Measurements from ENCODE around the gene GALNT16.

Gene GALNT16

GRCh38 chr14:69317102-69317755 lies 57.3 kb downstream of the GALNT16 start:
- no peak for DNase-seq (ENCODE audit: low read depth in 2 of 2)

- no peak for DNase-seq (ENCODE audit: low read depth in 2 of 2)
Observed at GRCh38 chr14:69317780-69318179, 57.8 kb downstream of the GALNT16 start.

DNA sequence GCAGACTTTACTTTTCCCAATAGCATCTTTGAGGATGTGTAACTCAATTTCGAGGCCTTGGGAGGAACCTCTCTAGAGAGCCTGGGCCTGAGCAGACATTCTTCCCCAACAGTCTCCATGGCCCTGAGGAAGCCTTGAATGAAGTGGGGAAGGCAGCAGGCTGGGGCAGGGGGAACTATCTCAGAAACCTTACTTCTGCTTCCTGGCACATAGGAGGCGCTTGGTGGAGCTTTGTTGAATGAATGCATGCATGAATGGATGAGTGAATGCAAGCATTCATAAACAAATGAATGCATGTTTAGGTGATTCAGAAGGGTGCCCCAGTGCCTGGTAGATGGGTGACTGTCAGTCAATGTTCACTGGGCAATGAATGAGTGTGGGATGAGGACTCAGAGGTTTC lies 58.3 kb downstream of the GALNT16 start:
- no peak for DNase-seq (ENCODE audit: low read depth in 2 of 2)

- no peak for DNase-seq (ENCODE audit: low read depth in 2 of 2)
Observed at GRCh38 chr14:69318901-69319475, 59.0 kb downstream of the GALNT16 start.

DNA sequence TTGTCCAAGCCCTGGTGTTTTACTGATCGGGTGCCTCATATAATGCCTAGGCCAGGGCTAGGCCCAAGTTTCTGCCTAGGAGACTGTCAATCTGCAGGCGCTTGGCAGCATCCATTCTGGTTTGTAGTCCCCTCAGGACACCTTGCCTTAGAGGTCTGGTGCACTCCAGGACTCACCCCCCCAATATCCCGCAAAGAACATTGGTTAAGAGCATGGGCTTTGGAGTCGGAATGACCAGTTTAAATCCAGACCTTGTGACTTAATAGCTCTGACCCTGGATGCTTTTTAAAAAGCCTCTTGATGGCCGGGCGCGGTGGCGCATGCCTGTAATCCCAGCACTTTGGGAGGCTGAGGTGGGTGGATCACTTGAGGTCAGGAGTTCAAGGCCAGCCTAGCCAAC lies 60.0 kb downstream of the GALNT16 start:
- no peak for DNase-seq (ENCODE audit: low read depth in 2 of 2)

- no peak for DNase-seq (ENCODE audit: low read depth in 2 of 2)
Observed at GRCh38 chr14:69320581-69321365, 60.8 kb downstream of the GALNT16 start.

DNA sequence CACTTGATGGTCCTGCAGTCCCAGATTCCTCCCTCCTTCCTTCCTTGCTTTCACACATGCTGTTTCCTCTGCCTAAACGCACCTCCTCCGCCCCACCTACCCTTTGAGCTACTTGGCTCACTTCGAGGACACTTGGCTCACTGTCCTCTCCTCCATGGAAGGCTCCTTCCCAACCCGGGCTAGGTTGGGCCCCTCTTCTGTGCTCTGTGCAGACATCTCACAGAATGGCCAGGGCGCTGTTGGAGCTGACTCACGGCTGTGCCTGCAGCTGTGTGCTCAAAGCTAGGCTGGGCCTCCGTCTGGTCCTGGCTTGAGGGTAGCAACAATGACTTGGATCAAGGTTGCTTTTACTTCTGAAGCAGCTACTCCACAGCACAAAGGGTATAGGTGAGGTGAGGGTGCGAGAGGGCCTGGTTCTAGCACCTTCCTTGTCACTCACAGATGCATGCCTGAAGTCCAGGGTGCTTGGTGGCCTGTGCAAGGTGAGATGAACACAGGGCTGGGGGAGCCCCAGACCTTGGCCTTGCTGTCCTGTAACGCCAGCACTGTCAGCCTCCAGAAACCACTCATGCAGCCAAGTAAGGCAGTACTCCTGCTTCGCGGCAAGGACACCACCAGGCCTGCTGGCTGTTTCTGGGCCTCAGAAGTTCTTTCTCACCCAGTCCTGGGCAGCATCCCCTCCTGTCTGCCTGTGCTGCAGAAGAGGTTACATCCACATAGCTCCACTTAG lies 61.8 kb downstream of the GALNT16 start:
- DNase-seq (ENCODE audit: low read depth in 2 of 2): no peak

GRCh38 chr14:69323266-69323998 lies 63.5 kb downstream of the GALNT16 start:
- no peak for DNase-seq (ENCODE audit: low read depth in 2 of 2)

GRCh38 chr14:69323999-69324282 lies 64.0 kb downstream of the GALNT16 start:
- no peak for DNase-seq (ENCODE audit: low read depth in 2 of 2)

DNA sequence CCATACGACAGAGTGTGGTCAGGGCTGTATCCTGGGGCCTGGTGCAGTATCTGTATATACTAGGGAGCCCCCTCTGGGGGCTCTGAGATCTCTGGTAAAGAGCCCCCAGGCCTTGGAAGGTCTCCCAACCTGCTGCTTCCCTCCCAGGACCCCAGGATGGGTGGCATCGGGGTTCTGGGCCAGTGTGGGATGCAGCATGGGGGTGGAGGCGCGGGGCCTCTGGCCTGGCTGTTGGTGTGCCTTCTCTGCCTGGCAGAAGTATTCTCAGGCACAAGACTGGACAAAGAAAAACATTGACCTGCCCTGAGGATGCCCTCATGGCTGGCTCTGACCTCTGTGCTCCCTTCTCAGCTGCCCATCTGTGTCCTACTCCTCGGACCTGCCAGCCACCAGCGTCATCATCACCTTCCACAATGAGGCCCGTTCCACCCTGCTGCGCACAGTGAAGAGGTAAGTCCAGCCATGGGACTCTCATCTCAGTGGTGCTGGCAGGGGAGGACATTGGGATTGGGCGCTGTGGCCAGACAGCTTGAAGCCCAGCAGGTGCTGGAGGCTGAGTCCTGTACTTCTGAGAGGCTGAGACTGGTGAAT lies 64.5 kb downstream of the GALNT16 start:
- no peak for DNase-seq (ENCODE audit: low read depth in 2 of 2)

DNA sequence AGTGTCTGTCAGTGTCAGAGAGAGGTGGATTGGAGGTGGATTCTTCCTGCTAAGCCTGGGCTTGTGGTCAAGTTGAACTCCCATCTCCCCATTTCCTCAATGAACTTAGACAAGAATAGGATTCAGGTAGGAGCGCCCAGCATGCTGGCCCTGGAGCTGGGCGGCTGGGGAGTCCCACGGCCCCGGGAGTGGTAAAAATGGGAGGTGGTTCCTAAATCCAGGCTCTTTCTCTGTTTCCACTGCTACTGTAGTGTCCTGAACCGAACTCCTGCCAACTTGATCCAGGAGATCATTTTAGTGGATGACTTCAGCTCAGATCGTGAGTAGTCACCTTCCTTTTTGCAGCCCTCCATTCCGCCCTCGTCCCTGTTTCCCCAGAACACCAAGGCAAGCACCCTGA lies 65.1 kb downstream of the GALNT16 start:
- no peak for DNase-seq (ENCODE audit: low read depth in 2 of 2)

GRCh38 chr14:69325646-69326265 lies 65.8 kb downstream of the GALNT16 start:
- no peak for DNase-seq (ENCODE audit: low read depth in 2 of 2)

GRCh38 chr14:69326611-69327010 lies 66.7 kb downstream of the GALNT16 start:
- no peak for DNase-seq (ENCODE audit: low read depth in 2 of 2)

GRCh38 chr14:69327507-69327906 lies 67.5 kb downstream of the GALNT16 start:
- DNase-seq (ENCODE audit: low read depth in 2 of 2): no peak

GRCh38 chr14:69328317-69328716 lies 68.4 kb downstream of the GALNT16 start:
- no peak for DNase-seq (ENCODE audit: low read depth in 2 of 2)

- DNase-seq (ENCODE audit: low read depth in 2 of 2): no peak
Observed at GRCh38 chr14:69328765-69329164, 68.8 kb downstream of the GALNT16 start.

GRCh38 chr14:69331206-69331605 lies 71.2 kb downstream of the GALNT16 start:
- DNase-seq (ENCODE audit: low read depth in 2 of 2): no peak

- no peak for DNase-seq (ENCODE audit: low read depth in 2 of 2)
Observed at GRCh38 chr14:69332782-69333395, 72.9 kb downstream of the GALNT16 start.

DNA sequence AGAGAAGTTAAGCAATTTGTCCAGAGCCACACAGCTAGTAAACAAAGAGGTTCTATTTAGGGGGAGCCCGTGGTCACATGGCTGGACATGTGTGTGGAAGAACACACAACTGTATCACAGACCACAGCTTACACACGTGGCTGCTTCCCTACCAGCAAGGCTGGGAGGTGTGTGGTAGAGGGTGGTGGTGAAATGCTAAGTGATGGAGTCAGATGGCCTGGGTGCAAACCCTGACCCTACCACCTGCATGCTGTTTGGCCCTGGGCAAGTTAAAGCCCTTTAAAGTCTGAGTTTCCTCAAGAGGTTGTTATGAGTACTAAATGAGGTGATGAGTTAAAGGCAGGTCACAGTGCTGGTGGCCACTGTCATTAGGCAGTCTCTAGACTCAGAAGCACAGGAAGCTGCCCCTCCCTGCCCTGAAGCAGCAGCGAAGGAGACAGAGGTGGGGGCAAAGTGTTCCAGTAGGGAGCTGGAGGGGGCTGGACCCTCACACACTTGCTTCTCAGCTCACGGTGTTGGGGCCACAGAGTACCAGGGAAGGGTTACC lies 73.9 kb downstream of the GALNT16 start:
- no peak for DNase-seq (ENCODE audit: low read depth in 2 of 2)

- DNase-seq (ENCODE audit: low read depth in 2 of 2): no peak
Observed at GRCh38 chr14:69334576-69334975, 74.6 kb downstream of the GALNT16 start.
